Stimulated activated CD8-positive, alpha-beta memory T cell treated with anti-CD3 and anti-CD28 coated beads, Interleukin-15, amount 100 ng/mL, for 4 hours (primary cell): ENCODE results near the gene ABLIM2.

Experiments used
- DNase-seq, 2 donors: peaks; one replicate each; pipeline ENCODE4 v3.0.0-alpha.2; 2020; ENCODE audit warnings: low read depth in 2 of 2

ABLIM2 gene

DNA sequence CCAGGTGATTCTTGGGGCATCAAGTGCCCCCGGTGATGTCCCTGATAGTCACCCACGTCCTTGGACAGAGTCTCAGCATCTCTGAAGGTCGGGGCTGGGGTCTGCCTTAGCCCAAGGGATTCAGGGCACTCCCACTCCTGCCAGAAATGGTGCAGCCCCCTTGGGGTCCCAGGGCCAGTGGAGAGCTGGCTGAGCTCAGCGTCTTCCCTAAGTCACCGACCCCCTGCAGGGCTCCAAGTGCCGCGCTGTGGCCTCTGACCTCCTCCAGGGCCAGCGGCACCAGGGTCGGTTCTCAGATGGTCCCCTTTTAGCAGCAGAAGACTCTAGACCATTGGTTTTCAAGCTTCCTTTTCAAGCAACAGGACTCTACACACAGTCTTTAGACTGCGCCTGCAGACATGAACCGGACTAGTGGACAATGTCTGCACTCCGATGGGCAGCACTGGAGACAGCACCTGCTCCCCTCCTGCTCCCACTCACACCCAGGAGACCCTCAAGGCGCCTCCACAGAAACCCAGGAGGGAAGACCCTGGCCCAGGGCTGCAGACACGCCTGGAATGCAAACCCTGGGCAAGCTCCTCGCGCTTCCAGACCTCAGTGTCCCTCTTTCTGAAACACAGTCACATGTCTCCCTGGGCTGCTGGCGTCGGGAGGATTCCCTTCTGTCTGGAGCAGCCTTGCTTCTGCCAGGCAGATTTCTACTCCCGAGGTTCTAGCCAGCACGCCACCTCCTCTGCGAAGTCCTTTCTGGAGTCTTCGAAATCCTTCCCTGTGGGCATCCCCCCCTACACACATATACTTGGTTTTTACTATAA is 53.9 kb downstream of the ABLIM2 start:
- no peak for DNase-seq

DNA sequence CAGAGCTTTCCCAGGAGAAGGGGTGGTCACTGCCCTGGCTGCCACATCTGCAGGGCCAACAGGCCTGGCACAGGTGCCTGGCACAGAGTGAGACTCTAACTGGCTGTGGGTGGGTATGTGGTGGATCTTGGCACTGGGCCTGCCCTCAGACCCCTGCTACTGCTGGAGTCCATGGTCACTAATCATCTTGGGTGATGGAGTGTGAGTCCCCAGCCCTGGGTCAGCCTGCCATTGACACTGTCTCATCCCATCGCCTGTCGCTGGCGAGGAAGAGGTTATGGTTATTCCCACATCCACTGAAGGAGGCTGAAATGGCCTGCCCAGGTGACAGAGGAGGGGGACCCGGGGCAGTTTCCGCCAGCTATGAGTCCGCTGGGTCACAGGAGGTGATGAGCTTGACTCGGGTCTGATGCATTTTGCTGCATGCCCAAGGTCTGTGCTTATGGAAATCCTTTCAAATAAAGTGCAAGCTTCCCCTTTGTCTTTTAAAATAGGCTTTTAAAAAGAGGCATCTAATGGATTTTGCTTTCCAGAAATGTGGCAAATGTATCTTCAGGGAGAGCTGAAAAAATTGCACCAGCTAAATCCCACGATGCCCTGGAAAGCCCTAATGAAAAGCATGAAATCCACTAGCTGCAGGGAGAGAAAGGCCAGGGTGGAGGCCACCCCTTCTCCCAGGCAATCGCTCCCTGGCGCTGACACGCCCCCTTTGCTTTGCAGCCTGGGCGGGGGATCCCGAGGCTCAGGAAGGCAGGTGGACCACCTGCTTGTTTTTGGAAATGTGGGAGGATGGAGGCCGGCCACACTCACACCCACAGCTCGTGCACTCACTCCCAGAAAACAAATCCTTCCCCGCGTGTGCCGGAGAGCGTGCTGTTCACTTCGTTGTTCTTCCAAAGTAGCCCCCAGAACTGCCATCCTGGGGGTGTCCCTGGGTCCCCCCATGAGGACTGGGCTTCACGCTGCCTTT is 54.9 kb downstream of the ABLIM2 start:
- DNase-seq, result no peak

DNA sequence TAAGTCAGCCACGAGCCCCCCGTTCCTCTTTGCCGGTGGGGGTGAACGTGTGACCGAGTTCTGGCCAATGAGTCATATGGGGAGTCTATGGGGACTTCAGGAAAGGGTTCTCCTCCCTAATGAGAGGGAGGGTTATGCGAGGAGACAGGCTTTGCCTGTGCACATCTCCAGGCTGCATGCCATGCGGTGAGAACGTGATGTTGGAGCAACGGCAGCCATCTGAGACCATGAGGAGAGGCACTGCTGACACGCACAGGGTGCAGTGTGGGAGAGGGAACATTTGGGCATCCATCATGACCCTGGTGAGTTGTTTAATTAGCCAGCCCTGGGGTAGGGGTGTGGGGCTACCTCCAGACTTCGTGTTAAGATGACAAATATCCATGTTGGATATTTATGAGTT is 55.8 kb downstream of the ABLIM2 start:
- no peak for DNase-seq

DNA sequence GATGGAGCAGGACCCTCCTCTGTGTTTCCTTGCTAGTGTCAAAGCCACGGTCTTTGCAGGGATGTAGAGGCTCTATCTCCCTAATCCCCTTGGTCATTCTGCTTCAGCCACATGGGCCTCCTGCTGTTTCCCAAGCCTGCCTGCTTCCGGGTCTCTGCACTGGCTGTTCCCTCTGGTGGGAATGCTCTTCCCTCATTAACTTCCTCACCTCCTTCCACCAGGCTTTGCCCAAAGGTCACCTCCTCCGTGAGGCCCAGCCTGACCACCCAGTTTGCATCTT is 56.6 kb downstream of the ABLIM2 start:
- no peak for DNase-seq

DNA sequence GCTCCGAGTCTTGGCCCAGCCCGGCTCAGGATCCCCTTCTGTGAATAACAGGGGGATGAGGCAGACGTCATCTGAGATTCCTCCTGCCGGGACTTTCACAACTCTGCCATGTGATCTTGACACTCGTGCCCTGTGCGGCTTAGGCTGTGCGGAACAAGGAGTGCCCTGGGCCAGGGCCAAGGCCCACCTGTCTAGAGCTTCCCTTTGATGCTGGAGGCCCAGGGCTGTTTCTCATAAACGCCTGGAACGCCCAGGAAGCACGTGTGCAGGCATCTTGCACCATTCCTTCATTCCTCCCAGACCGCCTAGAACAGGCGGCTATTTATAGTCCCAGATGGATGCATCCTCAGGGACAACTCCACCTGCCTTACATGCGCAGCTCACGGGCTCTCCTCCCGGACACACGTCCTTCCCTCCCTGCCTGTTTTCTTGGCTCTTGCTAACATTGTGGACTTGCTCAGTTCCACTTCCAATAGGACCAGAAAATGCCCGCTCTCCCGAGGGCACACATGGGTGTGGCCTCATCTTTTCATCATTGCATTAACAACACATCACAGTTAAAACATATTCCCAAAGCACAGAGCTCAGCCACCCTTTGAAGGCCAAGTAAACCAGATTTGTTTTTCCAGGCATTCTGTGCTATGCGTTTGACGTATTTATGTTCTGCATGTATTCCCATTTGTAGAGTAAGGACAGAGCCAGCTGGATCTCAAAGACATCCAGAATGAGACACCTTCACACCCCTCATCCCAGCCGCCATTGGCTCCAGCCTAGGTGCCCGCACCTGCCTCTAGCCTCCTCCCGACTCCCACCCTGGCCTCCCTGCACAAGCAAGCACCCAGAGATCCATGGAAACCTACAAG is 57.2 kb downstream of the ABLIM2 start:
- no peak for DNase-seq

DNA sequence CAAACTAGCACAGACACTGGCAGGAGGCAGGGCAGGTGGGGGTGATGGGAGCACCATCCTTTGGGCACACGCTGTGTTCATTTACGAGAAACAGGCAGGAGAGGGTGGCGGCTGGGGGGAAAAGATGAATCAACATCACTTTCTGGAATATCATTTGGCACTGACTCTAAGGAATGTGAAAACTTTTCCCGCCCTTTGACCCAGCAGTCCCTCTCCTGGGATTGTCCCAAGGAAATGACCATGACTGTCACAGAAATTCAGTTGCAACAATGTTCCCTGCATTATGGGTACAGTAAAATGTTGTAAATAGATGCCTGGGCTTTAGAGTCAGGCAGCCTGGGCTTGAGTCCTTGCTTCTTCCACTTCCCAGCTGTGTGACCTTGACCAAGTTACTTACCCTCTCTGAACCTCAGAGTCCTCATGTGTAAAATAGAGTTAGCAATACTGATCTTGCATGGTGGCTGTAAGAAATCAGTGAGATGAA is 58.6 kb downstream of the ABLIM2 start:
- DNase-seq, result no peak

DNA sequence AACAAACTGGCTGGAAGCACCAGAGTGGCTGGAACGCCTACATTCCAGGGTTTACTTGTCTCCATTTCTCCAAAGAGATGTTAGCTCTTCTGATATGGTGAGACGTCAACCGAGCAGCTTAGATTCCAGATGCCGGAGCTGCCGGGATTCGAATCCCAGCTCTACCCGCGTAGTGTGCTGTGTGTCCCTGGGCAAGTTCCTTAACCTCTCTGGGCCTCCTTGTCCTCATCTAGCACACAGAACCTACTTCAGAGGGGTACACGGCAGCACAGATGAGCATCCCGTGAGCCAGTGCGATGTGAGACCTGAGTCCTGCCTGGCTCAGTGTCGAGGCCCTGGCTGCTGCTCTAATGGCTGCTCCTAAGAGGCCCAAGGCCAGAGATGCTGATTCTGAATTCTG is 60.1 kb downstream of the ABLIM2 start:
- no peak for DNase-seq

DNA sequence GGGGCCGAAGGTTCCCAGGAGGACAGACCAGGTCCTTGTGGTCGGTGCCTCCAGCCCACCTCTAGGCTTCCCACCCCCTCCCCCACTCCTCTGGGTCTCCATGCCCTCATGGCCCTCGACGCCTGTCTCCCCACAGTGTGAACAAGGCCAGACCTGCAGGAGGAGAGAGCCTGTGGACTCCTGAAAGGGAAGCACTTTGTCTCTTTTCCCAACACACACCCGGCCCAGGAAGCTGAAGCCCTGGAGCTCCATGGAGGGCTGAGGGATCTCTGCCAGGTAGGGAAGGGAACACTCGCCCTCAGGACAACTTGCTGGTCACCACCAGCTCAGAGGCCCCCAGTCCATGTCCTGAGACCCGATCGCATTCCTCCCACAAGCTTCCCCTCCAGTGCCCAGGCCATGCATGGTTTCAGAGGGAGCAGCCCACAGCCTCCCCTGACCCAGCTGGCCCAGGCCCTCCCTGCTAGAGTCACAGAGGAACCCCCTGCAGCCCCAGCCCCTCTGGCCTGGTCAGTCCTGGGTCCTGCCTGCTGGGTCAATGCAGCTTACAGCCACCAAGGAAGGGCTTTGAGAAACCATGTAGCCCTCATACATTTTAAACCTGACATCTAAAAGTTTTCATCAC is 60.8 kb downstream of the ABLIM2 start:
- no peak for DNase-seq

DNA sequence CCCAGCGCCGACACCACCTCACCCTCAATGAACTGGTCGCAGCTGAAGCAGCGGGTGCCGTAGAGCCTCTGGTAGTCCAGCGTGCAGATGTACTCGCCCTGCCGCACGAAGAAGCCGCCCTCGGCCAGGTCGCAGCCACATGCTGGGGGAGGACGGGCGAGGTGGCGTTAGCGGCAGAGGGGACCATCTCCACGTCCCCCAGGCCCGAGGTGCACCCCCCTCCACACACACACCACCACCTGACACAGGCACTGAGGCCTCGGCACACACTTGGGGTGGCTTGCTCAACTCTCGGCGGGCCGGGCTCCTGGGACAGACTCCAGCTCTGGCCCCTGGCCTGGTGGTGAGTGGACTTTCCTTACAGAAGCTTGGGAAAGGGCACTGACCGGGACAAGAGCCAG is 61.5 kb downstream of the ABLIM2 start:
- no peak for DNase-seq

DNA sequence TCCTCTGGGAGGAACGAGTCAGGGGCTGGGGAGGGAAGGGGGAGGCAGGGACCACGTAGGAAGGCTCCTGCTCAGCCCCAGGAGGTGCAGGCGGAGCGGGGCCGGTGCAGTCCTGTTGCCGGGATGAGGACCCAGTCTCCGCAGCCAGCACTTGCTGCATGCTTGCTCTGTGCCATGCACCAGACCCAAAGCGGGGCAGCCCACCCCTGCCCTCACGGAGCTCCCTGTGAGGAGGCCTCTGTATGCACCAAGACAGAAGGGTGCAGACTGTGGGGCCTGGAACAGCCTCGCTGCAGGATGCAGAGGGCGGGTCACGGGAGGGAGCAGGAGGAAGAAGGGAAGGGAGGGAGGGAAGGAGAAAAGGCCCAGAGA is 61.9 kb downstream of the ABLIM2 start:
- no peak for DNase-seq

DNA sequence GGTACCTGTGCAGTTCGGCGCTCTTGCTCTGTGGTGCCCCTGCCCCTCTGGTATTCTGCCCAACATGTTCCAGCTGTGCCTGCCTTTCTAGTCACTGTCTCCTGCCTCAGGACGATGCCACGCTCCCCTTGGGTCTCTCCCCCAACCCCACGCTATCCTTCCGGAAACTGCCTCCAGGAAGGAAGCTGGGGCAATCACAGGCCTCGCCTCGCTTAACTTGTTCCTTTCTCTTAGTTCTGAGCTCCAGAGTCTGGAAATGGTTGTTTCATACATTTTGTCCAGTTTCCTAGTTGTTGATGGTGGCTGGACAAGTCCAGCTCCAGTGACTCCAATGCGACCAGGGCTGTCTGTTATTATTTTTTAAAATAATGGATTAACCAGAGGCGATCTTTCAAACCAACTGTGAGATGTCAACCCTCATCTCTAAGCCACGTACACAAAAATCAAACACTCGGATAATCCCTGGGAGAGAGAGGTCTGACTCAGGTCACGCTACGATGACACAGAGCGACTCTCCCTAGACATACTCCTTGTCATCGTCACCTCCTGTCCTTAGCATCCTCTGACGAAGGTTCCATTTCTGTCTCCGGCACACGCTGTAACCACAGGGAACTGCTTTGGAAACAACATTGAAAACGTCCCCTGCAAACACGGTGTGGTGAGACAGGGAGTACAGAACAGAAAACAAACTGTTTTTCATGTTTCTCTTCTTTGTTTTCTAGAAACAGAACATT is 62.5 kb downstream of the ABLIM2 start:
- DNase-seq, result no peak

DNA sequence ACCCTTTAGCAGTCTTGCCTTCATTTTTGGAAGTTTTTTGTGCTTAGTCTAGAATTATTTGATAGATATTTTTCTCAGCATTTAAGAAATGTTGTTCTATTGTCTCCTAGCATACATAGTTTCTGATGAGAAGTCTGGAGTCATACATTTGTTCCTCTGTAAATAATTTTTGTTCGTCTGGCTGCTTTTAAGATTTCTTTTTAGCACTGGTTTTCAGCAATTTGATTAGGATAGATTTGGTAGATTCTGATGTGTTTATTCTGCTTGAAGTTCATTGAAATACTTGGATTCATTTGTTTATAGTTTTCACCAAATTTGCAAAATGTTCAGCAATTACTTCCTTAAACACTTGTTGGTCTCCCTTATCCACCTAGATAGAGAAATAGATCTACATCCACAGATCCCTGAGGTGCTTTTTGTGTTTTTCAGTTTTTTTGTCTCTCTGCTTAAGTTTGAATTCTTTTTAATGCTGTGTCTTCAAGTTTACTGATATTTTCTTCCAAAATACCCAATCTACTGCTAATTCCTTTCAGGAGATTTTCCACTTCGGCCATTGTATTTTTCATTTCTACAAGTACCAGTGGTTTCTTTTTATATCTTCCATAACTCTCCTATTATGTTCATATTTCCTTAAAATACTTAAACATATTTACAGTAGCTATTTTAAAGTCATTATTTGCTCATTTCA is 64.9 kb downstream of the ABLIM2 start:
- DNase-seq, result no peak

DNA sequence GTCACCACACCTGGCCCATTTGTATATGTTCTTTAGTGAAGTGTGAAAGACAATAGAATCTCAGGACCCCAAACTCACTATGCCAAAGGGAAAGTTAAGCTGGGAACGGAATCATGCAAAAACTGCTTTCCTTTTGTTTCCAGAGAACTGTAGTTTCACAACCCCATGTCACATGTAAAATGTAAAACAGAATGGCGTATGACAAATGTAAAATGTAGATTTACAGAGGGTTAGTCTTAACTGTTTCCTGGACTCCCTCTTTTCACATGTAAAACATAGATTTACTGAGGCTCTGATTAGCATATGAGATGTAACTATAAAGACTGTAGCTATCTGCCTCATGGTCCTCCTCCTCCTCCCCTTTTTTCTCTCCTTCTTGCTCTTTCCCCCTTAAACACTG is 66.3 kb downstream of the ABLIM2 start:
- DNase-seq, result no peak

DNA sequence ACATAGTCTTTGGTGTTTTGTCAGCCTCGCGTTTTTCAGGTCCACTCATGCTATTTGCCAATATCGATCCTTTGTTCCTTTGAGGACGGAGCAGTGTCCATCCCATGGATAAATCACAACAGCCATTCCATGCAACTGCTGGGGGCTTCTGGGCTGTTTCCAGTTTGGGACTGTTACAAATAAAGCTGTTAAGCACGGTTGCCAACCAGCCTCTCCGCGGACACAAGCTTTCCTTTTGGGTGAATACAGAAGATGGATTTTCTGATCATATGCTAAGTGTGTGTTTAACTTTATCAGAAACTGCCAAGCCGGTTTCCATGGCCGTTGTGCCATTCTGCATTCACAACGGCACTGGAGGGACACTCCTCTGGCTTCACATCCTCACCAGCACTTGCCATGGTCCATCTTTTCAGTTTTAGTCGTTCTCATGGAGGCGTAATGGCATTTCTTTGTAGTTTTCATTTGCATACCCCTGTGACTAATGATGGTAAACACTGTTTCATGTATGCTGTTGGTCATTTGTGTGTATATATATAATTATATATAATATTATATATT is 67.8 kb downstream of the ABLIM2 start:
- no peak for DNase-seq

DNA sequence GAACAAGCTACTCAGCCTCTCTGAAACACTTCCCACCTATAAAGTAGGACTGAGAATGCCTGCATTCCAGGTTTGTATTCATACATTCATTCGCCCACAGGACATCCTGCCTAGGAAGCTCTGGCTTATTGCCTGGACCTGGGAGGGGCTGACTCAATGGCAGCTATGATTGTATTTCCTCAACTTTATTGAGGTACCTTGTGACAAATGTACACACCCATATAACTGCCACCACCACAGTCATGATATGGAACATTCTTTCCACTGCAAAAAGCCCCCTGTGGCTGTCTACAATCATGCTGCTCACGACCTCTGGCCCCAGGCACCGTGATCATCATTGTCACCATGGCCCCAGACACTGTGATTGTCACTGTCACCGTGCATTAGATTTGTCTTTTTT is 68.3 kb downstream of the ABLIM2 start:
- DNase-seq, result no peak

DNA sequence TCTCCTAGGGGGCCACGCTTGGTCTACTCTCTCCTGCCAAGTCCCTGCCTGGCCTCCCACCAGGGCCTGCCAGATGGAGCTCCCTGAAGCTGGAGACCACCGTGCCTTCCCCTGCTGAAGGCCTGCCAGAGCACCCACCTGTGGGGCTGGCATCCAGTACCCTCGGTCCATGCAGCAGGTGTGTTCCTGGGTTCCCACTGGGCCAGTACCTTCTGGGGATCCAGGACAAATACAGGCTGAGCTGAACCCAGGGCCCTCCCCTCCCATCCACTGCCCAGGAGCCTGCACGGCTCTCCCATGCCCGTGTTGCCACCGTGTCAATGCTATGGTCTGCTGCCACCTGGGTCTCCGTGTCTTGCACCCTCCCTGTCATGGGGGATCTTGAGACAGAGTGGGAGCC is 68.8 kb downstream of the ABLIM2 start:
- DNase-seq, result no peak

DNA sequence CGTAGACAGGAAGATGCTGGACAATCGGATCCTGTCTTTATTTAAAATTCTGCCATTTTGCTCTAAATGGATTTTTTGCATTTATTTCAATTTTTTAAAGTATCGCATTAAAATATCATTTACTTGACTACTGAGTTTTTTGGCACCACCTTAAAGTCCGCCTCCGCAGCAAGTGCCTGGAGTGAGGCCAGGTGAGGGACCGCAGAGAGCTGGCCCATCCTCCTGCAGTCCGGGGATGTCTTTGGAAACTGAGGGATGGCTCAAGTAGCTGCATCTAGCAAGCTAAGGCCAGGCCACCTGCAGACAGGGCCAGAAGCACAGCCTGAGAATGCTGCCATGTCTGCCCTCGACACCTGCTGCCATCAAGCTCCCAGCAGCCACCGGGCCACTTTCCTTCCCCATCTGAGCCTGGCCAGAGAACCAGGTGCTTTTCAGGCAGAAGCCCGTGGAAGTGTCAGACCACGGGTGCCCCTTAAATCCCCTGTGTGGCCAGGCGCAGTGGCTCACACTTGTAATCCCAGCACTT is 69.6 kb downstream of the ABLIM2 start:
- no peak for DNase-seq

DNA sequence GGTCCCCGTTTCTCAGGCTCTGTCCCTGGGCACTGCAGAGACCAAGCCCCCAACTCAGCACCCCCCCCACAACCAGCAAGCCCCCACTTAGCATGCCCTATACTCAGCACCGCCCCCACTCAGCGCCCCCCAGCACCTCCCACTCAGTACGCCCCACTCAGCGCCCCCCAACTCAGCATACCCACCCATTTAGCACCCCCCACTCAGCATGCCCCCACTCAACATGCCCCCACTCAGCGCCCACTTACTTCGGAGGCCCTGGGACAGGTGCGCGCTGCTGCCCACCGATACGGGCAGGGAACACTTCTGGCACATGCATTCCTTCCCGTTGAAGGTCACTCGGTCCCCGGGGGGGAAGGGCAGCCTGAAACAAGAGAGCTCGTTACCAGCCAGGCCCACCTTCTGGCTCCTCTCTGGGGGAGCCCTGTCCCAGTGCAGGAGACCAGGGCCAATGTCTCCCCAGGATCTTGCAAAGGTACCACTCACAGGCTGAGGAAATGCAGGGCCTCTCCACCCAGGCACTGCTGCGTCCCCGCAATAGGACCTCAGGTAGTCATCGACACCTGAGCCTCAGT is 70.6 kb downstream of the ABLIM2 start:
- no peak for DNase-seq

DNA sequence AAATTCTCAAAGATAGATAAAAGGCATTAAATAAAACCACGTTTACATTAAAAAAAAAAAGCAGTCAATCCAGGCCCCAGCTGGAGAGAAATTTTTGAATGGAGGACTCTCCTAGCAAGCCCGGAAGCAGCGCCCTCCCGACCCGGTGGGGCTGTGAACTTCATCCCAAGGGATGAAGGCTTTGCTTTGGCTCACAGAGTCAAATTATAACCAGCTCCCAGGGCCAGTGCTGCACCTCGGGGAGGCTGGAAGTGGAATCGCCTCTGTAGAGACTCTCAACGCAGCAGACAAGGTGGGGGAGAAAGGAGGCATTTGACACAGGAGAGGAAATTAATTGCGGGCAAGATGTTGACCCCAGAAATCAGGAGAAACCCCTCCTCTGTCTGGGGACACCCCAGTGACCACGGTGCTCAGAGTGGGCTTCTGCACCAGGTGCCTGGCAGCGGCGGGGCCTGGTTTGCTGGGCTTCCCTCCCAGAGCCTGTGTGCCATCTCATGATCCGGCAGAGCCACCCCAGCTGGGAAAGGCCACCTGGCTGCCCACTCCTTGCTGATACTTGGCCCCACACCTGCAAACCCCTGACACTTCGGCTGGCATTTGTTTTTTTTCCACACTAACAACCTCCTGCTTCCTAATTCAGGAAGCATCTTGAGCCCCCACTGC is 71.7 kb downstream of the ABLIM2 start:
- DNase-seq, result no peak
